ENCODE measurements around the gene LY6G6F. TPM values are rescaled to one million over a fixed set of nuclear protein-coding genes. Genes with fewer than 3 reads are reported as not detected.

The LY6G6F gene
- total and polyA plus RNA-seq, 10 of the 15 experiments (the other 5 are each of a cell fraction or from before 2014, with no cell fraction given): not detected

GRCh38 chr6:31750411-31751022, 43.9 kb downstream of the LY6G6F start:
- H3K4me1 ChIP-seq (ENCODE audit: control insufficient read depth, insufficient read depth, low read length): no peaks in the 10 kb centered on the region
- FAIRE-seq (no peak), ATAC-seq (no peak), DNase-seq (ENCODE audit: low read depth, low spot score) (no peak)
- no peak overlapping the region for H3K4me2 ChIP-seq (ENCODE audit: control insufficient read depth, insufficient read depth)
- 87% methylated on average over 7 of the region's 7 CpGs for WGBS (ENCODE audit: insufficient coverage, insufficient replicate concordance, low lambda C conversion rate, missing lambda C conversion rate)
- CTCF ChIA-PET: no interaction called here
- peaks cover 0 to 7% of the 10 kb centered on the region in 2 experiments; a peak in 1 of 4 replicates for H3K36me3 ChIP-seq (ENCODE audit: control insufficient read depth in 2 of 2, insufficient read depth in 2 of 2, low read length in 1 of 2)
- H3K4me3 ChIP-seq: no peak overlapping the region
- no peaks in the 10 kb centered on the region for H3K9me3 ChIP-seq (replicated peaks; ENCODE audit: control insufficient read depth, insufficient read depth, low read length)
- RAD21 ChIA-PET (ENCODE audit: unreplicated experiment): no interaction called here
- H3K27ac ChIP-seq (ENCODE audit: control insufficient read depth, insufficient read depth): no peak overlapping the region
- TF ChIP-seq EZH2 (IDR thresholded peaks at IDR 0.05; ENCODE audit: borderline replicate concordance, control insufficient read depth, low read depth, low read length) (no peak), WRNIP1 (IDR thresholded peaks at IDR 0.05; ENCODE audit: borderline replicate concordance, low read depth, low read length) (no peak), CBFB (IDR thresholded peaks at IDR 0.05; ENCODE audit: low read depth) (no peak), YY1 (IDR thresholded peaks at IDR 0.05; ENCODE audit: low read depth, low read length) (no peak), KDM1A (IDR thresholded peaks at IDR 0.05; ENCODE audit: borderline replicate concordance) (no peak), PAX5 (IDR thresholded peaks at IDR 0.05; ENCODE audit: borderline replicate concordance, low read depth, low read length) (no peak), NFXL1 (IDR thresholded peaks at IDR 0.05; ENCODE audit: borderline replicate concordance) (no peak)
- TF ChIP-seq, protein P1, sequence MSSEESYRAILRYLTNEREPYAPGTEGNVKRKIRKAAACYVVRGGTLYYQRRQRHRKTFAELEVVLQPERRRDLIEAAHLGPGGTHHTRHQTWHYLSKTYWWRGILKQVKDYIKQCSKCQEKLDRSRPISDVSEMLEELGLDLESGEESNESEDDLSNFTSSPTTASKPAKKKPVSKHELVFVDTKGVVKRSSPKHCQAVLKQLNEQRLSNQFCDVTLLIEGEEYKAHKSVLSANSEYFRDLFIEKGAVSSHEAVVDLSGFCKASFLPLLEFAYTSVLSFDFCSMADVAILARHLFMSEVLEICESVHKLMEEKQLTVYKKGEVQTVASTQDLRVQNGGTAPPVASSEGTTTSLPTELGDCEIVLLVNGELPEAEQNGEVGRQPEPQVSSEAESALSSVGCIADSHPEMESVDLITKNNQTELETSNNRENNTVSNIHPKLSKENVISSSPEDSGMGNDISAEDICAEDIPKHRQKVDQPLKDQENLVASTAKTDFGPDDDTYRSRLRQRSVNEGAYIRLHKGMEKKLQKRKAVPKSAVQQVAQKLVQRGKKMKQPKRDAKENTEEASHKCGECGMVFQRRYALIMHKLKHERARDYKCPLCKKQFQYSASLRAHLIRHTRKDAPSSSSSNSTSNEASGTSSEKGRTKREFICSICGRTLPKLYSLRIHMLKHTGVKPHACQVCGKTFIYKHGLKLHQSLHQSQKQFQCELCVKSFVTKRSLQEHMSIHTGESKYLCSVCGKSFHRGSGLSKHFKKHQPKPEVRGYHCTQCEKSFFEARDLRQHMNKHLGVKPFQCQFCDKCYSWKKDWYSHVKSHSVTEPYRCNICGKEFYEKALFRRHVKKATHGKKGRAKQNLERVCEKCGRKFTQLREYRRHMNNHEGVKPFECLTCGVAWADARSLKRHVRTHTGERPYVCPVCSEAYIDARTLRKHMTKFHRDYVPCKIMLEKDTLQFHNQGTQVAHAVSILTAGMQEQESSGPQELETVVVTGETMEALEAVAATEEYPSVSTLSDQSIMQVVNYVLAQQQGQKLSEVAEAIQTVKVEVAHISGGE (CRISPR knock-in tag; IDR thresholded peaks at IDR 0.05): no peak
- TF ChIP-seq, protein P2, sequence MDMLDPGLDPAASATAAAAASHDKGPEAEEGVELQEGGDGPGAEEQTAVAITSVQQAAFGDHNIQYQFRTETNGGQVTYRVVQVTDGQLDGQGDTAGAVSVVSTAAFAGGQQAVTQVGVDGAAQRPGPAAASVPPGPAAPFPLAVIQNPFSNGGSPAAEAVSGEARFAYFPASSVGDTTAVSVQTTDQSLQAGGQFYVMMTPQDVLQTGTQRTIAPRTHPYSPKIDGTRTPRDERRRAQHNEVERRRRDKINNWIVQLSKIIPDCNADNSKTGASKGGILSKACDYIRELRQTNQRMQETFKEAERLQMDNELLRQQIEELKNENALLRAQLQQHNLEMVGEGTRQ (IDR thresholded peaks at IDR 0.05; ENCODE audit: borderline replicate concordance, low read depth, low read length): no peak
- in situ Hi-C loops (cut with MboI): no loop called here
- SMC1A ChIA-PET (ENCODE audit: uncharacterized antibody, unreplicated experiment): interaction anchor here (1.3 kb wide), 1 partner anchor 19 kb away, joined by 4 read pairs; no protein-coding TSS in a partner anchor
- no peaks in the 10 kb centered on the region for H3K27me3 ChIP-seq (replicated peaks in 1 of 2; ENCODE audit: control insufficient read depth in 2 of 2, insufficient read depth in 2 of 2, low read length in 1 of 2)
- BruUV-seq (replicated peaks): no TSS peak
- no peak overlapping the region for H2AFZ ChIP-seq (ENCODE audit: control insufficient read depth, low read depth, low read length)
- no peaks in the 10 kb centered on the region for H4K20me1 ChIP-seq (ENCODE audit: control insufficient read depth, insufficient read depth)
- POLR2A ChIA-PET: no interaction called here
- H3K9ac ChIP-seq (ENCODE audit: control insufficient read depth, insufficient read depth, low read length): no peak overlapping the region
- intact Hi-C loops (cut with micrococcal nuclease; ENCODE audit: unreplicated experiment): no loop called here
- H3K79me2 ChIP-seq (ENCODE audit: control insufficient read depth, insufficient read depth, low read length): no peaks in the 10 kb centered on the region

Measured in GM12878 (cell line).